Measurements from ENCODE around the gene EXOC3L2. TPM values are rescaled to one million over a fixed set of nuclear protein-coding genes. Genes with fewer than 3 reads are reported as not detected.

Gene EXOC3L2
- total RNA-seq = not detected in 2 replicates

GRCh38 chr19:45245334-45245787 lies at the start of gene EXOC3L2:
TSS of gene EXOC3L2 (minus strand) at chr19:45245407. CDS start at chr19:45239045, 6,362 bp downstream.

GRCh38 chr19:45250832-45251451 lies 5.7 kb upstream of the EXOC3L2 start, which contains the start of gene MARK4:
TSS of gene MARK4 (plus strand) at chr19:45251271. CDS start at chr19:45251589, 318 bp downstream.

GRCh38 chr19:45178262-45179071 lies 66.7 kb downstream of the EXOC3L2 start, which contains the start of gene BLOC1S3:
TSS of gene BLOC1S3 (plus strand) at chr19:45178784. CDS start at chr19:45179297, 513 bp downstream.

GRCh38 chr19:45177817-45178261 lies 67.4 kb downstream of the EXOC3L2 start, which contains the start of gene TRAPPC6A:
TSS of gene TRAPPC6A (minus strand) at chr19:45178237. CDS start at chr19:45178218, 19 bp downstream.

Other genes with a start within 250 kb of the EXOC3L2 start
- 6.8 and 12.4 TPM in 2 replicates for gene RELB, start 243.9 kb downstream of the EXOC3L2 start, total RNA-seq
- gene CLASRP, start 206.4 kb downstream of the EXOC3L2 start, total RNA-seq = 27.3 and 51.9 TPM in 2 replicates
- not detected in 2 replicates for gene ZNF296, start 168.9 kb downstream of the EXOC3L2 start, total RNA-seq
- gene GEMIN7, start 166.1 kb downstream of the EXOC3L2 start, total RNA-seq = 8.2 and 18.2 TPM in 2 replicates
- gene PPP1R37, start 152.2 kb downstream of the EXOC3L2 start, total RNA-seq = 21.3 and 26.5 TPM in 2 replicates
- gene NKPD1, start 84.4 kb downstream of the EXOC3L2 start, total RNA-seq = not detected in 2 replicates
- gene TRAPPC6A, start 67.2 kb downstream of the EXOC3L2 start, total RNA-seq = 19.2 and 35.8 TPM in 2 replicates
- 18.3 and 19.5 TPM in 2 replicates for gene BLOC1S3, start 66.6 kb downstream of the EXOC3L2 start, total RNA-seq
- gene MARK4, start 5.9 kb upstream of the EXOC3L2 start, total RNA-seq = 19.5 and 26.4 TPM in 2 replicates
- gene CKM, start 77.5 kb upstream of the EXOC3L2 start, total RNA-seq = not detected in 2 replicates
- not detected in 2 replicates for gene KLC3, start 95.3 kb upstream of the EXOC3L2 start, total RNA-seq
- 12.6 and 19.2 TPM in 2 replicates for gene ERCC2, start 125.2 kb upstream of the EXOC3L2 start, total RNA-seq
- gene PPP1R13L, start 159.7 kb upstream of the EXOC3L2 start, total RNA-seq = 2.3 and 3.8 TPM in 2 replicates
- 4.3 and 7.3 TPM in 2 replicates for gene POLR1G, start 161.2 kb upstream of the EXOC3L2 start, total RNA-seq
- 62.0 and 67.8 TPM in 2 replicates for gene ERCC1, start 178.5 kb upstream of the EXOC3L2 start, total RNA-seq
- 41.1 and 43.9 TPM in 2 replicates for gene FOSB, start 222.6 kb upstream of the EXOC3L2 start, total RNA-seq